ENCODE measurements around the gene NSUN2.

- TF ChIP-seq CTCF (tag by site-specific recombination; IDR thresholded peaks at IDR 0.05) (no peak), ZNF404 (tag by site-specific recombination; IDR thresholded peaks at IDR 0.05) (no peak), PATZ1 (tag by site-specific recombination; IDR thresholded peaks at IDR 0.05) (no peak), ZNF350 (tag by site-specific recombination; IDR thresholded peaks at IDR 0.05) (no peak), ZBTB1 (tag by site-specific recombination; IDR thresholded peaks at IDR 0.05) (no peak), ZNF830 (tag by site-specific recombination; IDR thresholded peaks at IDR 0.05; ENCODE audit: low read depth) (no peak), BCL11A (tag by site-specific recombination; IDR thresholded peaks at IDR 0.05; ENCODE audit: low read depth) (no peak), ZSCAN18 (tag by site-specific recombination; IDR thresholded peaks at IDR 0.05) (no peak), REST (tag by site-specific recombination; IDR thresholded peaks at IDR 0.05) (no peak), ZNF280D (tag by site-specific recombination; IDR thresholded peaks at IDR 0.05) (no peak), ZNF530 (tag by site-specific recombination; IDR thresholded peaks at IDR 0.05; ENCODE audit: low read depth) (no peak)
Measured at GRCh38 chr5:6572086-6572824, 60.6 kb downstream of the NSUN2 start.
